Activated naive CD4-positive, alpha-beta T cell treated with anti-CD3 and anti-CD28 coated beads, Interleukin-2, amount 50 U/mL, for 24 hours (primary cell): Measurements from ENCODE around the gene DDX39B.

Experiments
- H3K27ac Mint-ChIP-seq: one replicate; pipeline ENCODE4 v1.8.0; 2021; ENCODE audit warnings: mild to moderate bottlenecking, mixed read lengths
- H3K27me3 Mint-ChIP-seq: one replicate; pipeline ENCODE4 v1.8.0; 2021; ENCODE audit warnings: mixed read lengths
- H3K36me3 Mint-ChIP-seq: one replicate; pipeline ENCODE4 v1.8.0; 2021; ENCODE audit warnings: mixed read lengths
- H3K4me1 Mint-ChIP-seq: one replicate; pipeline ENCODE4 v1.8.0; 2021; ENCODE audit warnings: mixed read lengths
- H3K4me3 Mint-ChIP-seq: one replicate; pipeline ENCODE4 v1.8.0; 2021; ENCODE audit warnings: mild to moderate bottlenecking, mixed read lengths
- H3K9me3 Mint-ChIP-seq: one replicate; pipeline ENCODE4 v1.8.0; 2021; ENCODE audit warnings: mixed read lengths

DDX39B gene

GRCh38 chr6:31543639-31544038 is 1.8 kb upstream of the DDX39B start:
- H3K36me3 Mint-ChIP-seq, result peaks cover 26% of the 10 kb centered on the region
- no peak overlapping the region for H3K4me3 Mint-ChIP-seq
- no peaks in the 10 kb centered on the region for H3K9me3 Mint-ChIP-seq
- no peak overlapping the region for H3K27ac Mint-ChIP-seq
- H3K27me3 Mint-ChIP-seq, result no peaks in the 10 kb centered on the region
- H3K4me1 Mint-ChIP-seq, result peaks cover 38% of the 10 kb centered on the region

- H3K4me3 Mint-ChIP-seq, result peak overlapping the region; percentile 98
- H3K9me3 Mint-ChIP-seq, result no peaks in the 10 kb centered on the region
- peaks cover 43% of the 10 kb centered on the region for H3K4me1 Mint-ChIP-seq
- no peaks in the 10 kb centered on the region for H3K27me3 Mint-ChIP-seq
- peaks cover 33% of the 10 kb centered on the region for H3K36me3 Mint-ChIP-seq
- H3K27ac Mint-ChIP-seq, result peak overlapping the region; percentile 99
Observed at GRCh38 chr6:31541059-31541657, 645 bp downstream of the DDX39B start.

- H3K4me1 Mint-ChIP-seq, result peaks cover 48% of the 10 kb centered on the region
Observed at GRCh38 chr6:31540640-31541039, 1.2 kb downstream of the DDX39B start.

GRCh38 chr6:31538805-31539400 is 2.9 kb downstream of the DDX39B start:
- peak overlapping the region; percentile 94 for H3K27ac Mint-ChIP-seq
- no peaks in the 10 kb centered on the region for H3K27me3 Mint-ChIP-seq
- H3K9me3 Mint-ChIP-seq, result no peaks in the 10 kb centered on the region
- H3K4me1 Mint-ChIP-seq, result peaks cover 56% of the 10 kb centered on the region
- peak overlapping the region; percentile 98 for H3K4me3 Mint-ChIP-seq
- H3K36me3 Mint-ChIP-seq, result peaks cover 43% of the 10 kb centered on the region

More at GRCh38 chr6:31540640-31541039, 1.2 kb downstream of the DDX39B start:
- H3K4me3 Mint-ChIP-seq, result peak overlapping the region; percentile 98
- H3K27me3 Mint-ChIP-seq, result no peaks in the 10 kb centered on the region
- H3K27ac Mint-ChIP-seq, result peak overlapping the region; percentile 99
- no peaks in the 10 kb centered on the region for H3K9me3 Mint-ChIP-seq
- peaks cover 38% of the 10 kb centered on the region for H3K36me3 Mint-ChIP-seq

GRCh38 chr6:31535538-31536324 is 6.1 kb downstream of the DDX39B start:
- peak overlapping the region; percentile 24 for H3K4me3 Mint-ChIP-seq
- H3K36me3 Mint-ChIP-seq, result peaks cover 44% of the 10 kb centered on the region
- peaks cover 63% of the 10 kb centered on the region for H3K4me1 Mint-ChIP-seq
- H3K27me3 Mint-ChIP-seq, result no peaks in the 10 kb centered on the region
- H3K9me3 Mint-ChIP-seq, result no peaks in the 10 kb centered on the region
- H3K27ac Mint-ChIP-seq, result peak overlapping the region; percentile 76

GRCh38 chr6:31534521-31535040 is 7.2 kb downstream of the DDX39B start:
- H3K36me3 Mint-ChIP-seq, result peaks cover 34% of the 10 kb centered on the region
- no peak overlapping the region for H3K4me3 Mint-ChIP-seq
- no peaks in the 10 kb centered on the region for H3K27me3 Mint-ChIP-seq
- H3K27ac Mint-ChIP-seq, result no peak overlapping the region
- H3K4me1 Mint-ChIP-seq, result peaks cover 59% of the 10 kb centered on the region
- no peaks in the 10 kb centered on the region for H3K9me3 Mint-ChIP-seq

GRCh38 chr6:31534011-31534410 is 7.8 kb downstream of the DDX39B start:
- H3K36me3 Mint-ChIP-seq, result peaks cover 28% of the 10 kb centered on the region
- H3K27me3 Mint-ChIP-seq, result no peaks in the 10 kb centered on the region
- H3K4me3 Mint-ChIP-seq, result no peak overlapping the region
- no peak overlapping the region for H3K27ac Mint-ChIP-seq
- no peaks in the 10 kb centered on the region for H3K9me3 Mint-ChIP-seq
- peaks cover 54% of the 10 kb centered on the region for H3K4me1 Mint-ChIP-seq

GRCh38 chr6:31533455-31533841 is 8.4 kb downstream of the DDX39B start:
- Mint-ChIP-seq H3K36me3 (peaks cover 23% of the 10 kb centered on the region), H3K4me3 (no peak overlapping the region), H3K27ac (no peak overlapping the region), H3K9me3 (no peaks in the 10 kb centered on the region), H3K27me3 (no peaks in the 10 kb centered on the region), H3K4me1 (peaks cover 48% of the 10 kb centered on the region)

GRCh38 chr6:31532644-31533454 is 9.0 kb downstream of the DDX39B start:
- Mint-ChIP-seq H3K4me1 (peaks cover 44% of the 10 kb centered on the region), H3K27ac (no peak overlapping the region), H3K4me3 (no peak overlapping the region), H3K27me3 (no peaks in the 10 kb centered on the region), H3K36me3 (peaks cover 20% of the 10 kb centered on the region), H3K9me3 (no peaks in the 10 kb centered on the region)

GRCh38 chr6:31531771-31532643 is 9.8 kb downstream of the DDX39B start:
- no peak overlapping the region for H3K4me3 Mint-ChIP-seq
- H3K27ac Mint-ChIP-seq, result peak overlapping the region; percentile 51
- H3K36me3 Mint-ChIP-seq, result peaks cover 20% of the 10 kb centered on the region
- peaks cover 39% of the 10 kb centered on the region for H3K4me1 Mint-ChIP-seq
- no peaks in the 10 kb centered on the region for H3K27me3 Mint-ChIP-seq
- no peaks in the 10 kb centered on the region for H3K9me3 Mint-ChIP-seq

- H3K4me1 Mint-ChIP-seq, result peaks cover 33% of the 10 kb centered on the region
- no peaks in the 10 kb centered on the region for H3K27me3 Mint-ChIP-seq
- no peak overlapping the region for H3K4me3 Mint-ChIP-seq
- H3K27ac Mint-ChIP-seq, result no peak overlapping the region
- peaks cover 17% of the 10 kb centered on the region for H3K36me3 Mint-ChIP-seq
- no peaks in the 10 kb centered on the region for H3K9me3 Mint-ChIP-seq
Observed at GRCh38 chr6:31531162-31531561, 10.6 kb downstream of the DDX39B start.

GRCh38 chr6:31530659-31531058 is 11.1 kb downstream of the DDX39B start:
- H3K27me3 Mint-ChIP-seq, result no peaks in the 10 kb centered on the region
- H3K36me3 Mint-ChIP-seq, result peaks cover 12% of the 10 kb centered on the region
- H3K9me3 Mint-ChIP-seq, result no peaks in the 10 kb centered on the region
- H3K4me1 Mint-ChIP-seq, result peaks cover 28% of the 10 kb centered on the region
- H3K4me3 Mint-ChIP-seq, result no peak overlapping the region
- H3K27ac Mint-ChIP-seq, result no peak overlapping the region

GRCh38 chr6:31529329-31530150 is 12.3 kb downstream of the DDX39B start:
- peaks cover 7% of the 10 kb centered on the region for H3K36me3 Mint-ChIP-seq
- H3K9me3 Mint-ChIP-seq, result no peaks in the 10 kb centered on the region
- no peaks in the 10 kb centered on the region for H3K27me3 Mint-ChIP-seq
- no peak overlapping the region for H3K4me3 Mint-ChIP-seq
- H3K27ac Mint-ChIP-seq, result no peak overlapping the region
- H3K4me1 Mint-ChIP-seq, result peaks cover 20% of the 10 kb centered on the region

GRCh38 chr6:31528821-31529328 is 12.9 kb downstream of the DDX39B start, which contains the start of gene MCCD1:
Gene MCCD1 (plus strand): TSS chr6:31528962. CDS start chr6:31529015, 53 bp downstream.
- Mint-ChIP-seq H3K4me1 (peaks cover 20% of the 10 kb centered on the region), H3K27me3 (no peaks in the 10 kb centered on the region), H3K27ac (no peak within 1 kb of the TSS), H3K36me3 (peaks cover 7% of the 10 kb centered on the region), H3K4me3 (no peak within 1 kb of the TSS), H3K9me3 (no peaks in the 10 kb centered on the region)
